ENCODE measurements around the gene SEPTIN2.
"Not testable (repeated sequence)": the region's sequence is repeated elsewhere in the genome, so short reads cannot be mapped to it uniquely, and the experiment has no call there.

The SEPTIN2 gene

DNA sequence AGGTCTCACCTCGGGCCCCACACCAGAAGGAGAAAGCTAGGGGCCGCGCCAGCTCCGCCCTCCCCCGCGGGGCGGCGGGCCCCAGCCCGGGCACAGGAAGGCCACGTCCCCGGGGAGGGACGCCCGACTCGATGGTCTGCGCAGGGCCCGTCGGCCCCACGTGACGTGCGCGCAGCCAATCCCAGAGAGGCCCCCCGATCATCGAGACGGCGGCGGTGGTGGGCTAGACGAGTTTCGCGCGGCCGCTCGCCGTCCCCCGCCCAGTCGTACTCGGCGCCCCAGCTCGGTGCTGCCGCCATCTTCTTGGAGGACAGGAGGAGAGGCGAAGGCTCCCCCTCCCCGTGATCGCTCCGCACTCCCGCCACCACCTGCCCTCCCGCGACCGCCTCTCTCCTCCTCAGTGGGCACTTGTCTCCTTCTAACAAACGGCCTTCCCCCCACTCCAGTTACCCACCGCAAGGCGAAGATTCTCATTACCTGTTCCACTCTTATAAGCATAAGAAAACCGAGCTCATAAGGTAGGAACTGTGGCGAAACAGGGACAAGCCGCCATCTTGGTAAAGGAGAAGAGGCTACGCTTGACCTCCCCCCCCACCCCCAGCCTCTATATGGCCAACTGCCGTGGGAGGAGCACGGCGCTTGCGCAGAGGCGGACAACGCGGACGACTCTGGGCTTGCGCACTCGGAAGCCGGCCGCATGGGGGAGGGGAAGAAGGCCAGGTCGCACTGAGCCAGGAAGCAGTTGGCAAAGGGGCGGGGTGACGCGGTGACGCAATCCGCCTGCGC is 439 bp upstream of the SEPTIN2 start, which contains the start of gene HDLBP:
Gene HDLBP, minus strand, starts transcription at position 580 of the 786 bp plus-strand sequence. CDS start 48,803 bp downstream, outside the sequence.
- peak; percentile 99 for DNase-seq

DNA sequence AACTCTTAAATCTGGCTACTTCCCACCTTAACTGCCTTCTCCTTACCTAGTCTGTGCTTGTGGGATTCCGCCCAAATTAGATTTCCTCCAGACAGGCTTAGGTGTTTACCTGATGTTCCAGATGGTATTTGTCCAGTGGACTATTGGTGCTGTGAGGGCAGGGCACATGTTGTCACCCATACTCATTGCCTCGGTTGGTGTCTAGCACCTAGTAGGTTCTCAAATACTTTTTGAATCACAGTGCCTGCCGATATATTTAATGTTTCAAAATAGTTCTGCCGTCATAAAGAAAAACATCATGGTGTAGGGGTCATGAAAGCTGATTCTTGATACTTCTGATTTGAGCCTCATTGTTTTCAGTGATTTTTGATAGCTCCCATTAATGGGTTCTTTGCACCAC is 1.1 kb downstream of the SEPTIN2 start:
- DNase-seq = no peak

DNA sequence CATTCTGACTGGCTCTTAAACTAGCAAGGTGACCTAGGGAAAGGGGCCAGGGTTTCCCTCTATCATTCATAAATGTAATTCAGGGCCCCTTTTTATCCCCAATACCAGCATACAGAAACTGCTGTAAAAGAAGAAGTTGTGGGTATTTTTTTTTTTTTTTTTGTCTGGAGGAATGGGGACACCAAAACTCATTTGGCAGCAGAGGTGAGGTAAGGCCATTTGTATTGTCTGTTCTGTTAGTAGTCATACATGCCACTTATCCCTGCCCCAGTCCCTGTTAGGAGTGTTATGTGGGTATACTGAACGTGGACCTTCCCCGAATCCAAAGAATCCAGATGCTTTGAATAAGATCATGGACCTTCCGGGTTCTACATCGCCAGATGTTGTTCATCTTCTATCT is 1.7 kb downstream of the SEPTIN2 start:
- peak; percentile 54 for DNase-seq

DNA sequence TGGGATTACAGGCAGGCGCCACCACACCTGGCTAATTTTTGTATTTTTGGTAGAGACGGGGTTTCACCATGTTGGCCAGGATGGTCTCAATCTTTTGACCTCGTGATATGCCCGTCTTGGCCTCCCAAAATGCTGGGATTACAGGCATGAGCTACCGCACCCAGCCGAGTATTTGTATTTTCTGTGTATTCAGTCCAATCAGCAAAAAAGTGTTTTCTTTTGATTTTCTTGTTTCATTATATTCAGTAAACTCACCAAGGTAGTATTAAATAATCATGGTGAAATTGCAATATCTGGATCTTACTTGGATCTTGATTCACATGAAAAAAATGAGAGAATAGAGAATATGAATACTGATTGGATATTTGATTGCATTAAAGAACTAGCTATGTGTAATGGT is 3.1 kb downstream of the SEPTIN2 start:
- DNase-seq = not testable (repeated sequence)

DNA sequence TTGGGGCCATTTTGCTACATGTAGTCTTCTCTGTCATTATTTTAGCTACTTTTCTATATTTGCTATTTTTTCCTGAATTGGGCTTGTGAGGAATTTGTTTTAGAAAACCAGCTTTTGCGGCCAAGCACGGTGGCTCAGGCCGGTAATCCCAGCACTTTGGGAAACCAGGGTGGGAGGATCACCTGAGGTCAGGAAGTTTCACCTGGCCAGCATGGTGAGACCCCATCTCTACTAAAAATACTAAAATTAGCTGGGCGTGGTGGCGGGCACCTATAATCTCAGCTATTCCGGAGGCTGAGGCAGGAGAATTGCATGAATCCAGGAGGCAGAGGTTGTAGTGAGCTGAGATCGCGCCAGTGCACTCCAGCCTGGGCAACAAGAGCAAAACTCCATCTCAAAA is 4.7 kb downstream of the SEPTIN2 start:
- DNase-seq = no peak

DNA sequence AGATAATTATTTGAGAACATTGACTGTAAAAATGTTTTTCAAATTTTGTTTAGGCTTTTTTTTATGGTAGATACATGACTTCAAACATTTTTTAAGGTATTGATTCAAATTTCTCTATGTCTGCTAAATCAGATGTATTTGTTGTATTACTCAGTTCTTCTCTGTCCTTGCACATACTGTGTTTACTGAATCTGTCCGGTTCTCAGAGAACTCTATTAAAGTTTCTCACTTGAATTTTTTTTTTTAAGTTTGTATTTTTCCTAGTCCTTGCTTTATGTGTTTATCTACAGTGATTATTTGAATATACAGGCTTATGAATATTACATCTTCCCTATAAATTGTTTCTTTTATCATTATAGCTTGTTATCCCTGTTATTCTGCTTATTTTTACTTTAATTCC is 5.3 kb downstream of the SEPTIN2 start:
- no peak for DNase-seq

DNA sequence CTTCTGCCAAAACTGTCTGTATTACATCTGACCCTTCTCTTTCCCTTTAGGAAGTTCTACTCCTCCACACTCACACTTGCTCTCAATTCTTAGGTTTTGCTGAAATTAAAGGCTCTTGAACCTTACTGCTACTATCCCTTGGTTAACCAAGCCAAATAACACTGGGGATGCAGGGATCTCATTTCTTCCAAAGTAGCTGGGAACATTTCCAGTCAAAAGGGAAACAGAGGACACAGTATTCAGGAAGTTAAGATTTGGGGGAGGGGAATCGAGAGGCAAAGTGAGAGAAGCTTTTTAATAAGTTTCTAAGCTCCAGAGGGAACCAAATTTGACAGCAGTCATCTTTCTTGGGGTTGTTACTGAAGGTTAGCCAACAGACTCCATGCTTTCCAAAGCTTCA is 6.2 kb downstream of the SEPTIN2 start:
- DNase-seq = no peak

DNA sequence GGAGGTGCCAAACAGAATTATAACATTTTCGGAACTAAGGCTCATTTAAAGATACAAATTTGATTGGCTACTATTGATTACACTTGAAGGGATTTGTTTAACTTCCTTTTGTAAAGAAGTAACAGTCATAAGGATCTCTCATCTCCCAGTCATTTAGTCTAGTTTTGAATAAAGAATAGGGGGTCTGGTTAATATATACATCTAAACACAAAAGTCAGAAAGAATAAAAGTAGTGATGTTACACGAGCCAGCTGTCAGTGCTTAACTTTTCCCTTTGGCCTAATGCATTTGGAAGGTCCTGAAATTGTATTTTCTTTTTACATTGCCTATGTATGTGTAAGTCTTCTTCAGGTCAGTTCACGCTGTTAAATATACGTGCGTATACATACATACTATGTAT is 8.1 kb downstream of the SEPTIN2 start:
- DNase-seq = no peak

DNA sequence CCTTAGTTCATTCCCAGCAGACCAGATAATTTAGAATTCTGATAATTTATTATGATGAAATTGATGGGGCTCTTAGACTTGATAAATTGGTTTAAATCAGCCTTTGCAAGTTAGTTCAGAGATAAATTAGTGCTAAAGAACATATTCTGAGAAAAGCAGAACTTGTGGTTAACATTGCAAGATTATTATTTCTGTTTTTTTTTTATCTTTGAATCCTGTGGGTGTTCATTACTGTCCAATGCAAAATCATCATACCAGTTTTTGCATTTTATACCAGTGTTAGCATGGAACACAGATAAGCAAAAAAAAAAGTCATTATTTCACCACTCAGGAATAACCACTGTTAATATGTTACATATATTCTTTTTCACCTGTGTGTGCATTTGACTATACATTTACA is 9.1 kb downstream of the SEPTIN2 start:
- peak; percentile 88 for DNase-seq

DNA sequence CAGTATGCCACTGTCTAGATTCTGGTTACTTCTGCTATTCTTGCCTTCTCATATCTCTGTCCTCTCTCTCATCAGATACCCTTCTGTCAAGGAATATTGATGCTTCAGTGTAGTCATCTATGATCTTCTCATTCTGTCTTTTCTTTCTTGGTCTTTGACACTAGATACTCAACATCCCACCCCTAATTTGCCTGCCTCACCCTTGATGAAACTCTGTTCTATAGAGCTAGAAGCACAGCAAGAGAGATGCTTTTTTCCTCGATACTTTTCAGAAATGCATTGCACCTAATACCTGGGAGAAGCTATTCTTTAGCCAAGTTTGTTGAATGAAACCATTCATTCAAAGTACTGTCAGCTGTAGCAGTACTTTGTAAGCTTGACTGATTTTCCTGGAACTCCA is 9.5 kb downstream of the SEPTIN2 start:
- no peak for DNase-seq

DNA sequence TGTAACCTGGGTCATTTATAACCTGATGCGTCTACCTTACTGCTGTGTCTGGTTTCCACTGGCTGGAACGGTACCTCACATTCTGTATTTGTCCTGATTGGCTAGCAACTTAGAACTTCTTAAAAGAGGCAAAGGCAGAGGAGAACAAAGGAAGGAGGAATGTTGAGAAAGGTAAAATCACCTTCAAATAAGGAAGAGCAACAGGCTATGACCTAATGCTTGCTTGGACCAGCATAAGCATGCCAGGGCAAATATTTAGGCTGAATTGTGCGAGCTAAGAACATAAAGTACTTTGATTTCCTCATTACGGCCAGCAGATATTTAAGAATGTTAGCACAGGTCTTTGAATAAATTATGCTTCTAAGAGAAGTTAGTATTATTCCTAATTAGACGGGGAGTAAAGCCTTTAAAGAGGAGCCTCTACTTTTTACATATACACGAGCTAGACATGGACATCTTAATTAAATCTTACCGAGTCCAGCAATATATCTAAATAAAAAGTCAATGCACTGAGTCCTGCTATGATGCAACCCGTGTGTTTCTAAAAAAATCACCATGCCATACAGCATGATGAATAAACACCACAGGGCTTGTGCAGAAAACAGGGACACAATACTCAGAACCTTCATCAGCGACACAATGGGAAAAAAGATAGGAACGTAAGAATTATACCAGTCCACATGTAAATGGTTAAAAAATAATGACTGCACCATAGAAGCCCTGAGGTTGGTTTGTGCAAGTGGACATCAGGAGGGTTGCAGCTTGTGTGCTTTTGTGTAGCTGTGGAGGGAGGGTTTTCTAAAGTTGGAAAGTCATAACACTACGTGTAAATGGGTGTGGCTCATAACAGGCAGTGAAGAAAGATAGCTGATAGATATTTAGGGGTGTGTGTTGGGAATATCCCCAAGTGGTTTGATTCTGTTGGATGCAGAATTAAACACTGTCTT is 14.2 kb downstream of the SEPTIN2 start:
- peak; percentile 24 for DNase-seq

DNA sequence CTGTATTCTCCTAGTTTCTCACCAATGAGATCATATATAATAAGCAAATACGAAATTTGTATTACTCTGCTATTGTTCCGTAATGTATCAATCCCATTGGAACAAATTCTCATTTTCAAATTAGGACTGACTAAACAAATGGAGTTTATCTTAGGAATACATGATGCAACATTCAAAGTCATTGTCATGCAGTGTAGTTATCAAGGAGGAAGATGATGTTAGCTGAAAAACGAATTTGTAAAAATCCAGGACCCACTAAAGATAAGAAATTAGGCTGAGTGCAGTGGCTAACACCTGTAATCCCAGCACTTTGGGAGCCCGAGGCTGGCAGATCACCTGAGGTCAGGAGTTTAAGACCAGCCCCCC is 14.9 kb downstream of the SEPTIN2 start:
- peak; percentile 24 for DNase-seq

DNA sequence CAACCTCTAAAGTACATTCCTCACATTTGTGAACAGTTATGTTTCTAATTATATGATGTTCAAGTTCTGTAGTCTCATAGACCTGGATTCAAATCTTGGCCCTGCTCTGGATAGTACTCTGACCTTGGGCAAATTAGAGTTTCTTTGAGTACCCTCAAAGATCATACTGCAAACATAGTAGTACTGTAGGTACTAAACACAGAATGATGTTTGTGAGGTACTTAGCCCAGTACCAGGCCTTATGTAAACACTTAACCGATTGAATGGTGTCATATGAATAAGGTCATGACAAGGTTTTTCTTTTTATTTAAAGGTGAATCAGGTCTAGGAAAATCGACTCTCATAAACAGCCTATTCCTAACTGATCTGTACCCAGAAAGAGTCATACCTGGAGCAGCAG is 19.1 kb downstream of the SEPTIN2 start:
- DNase-seq = no peak

DNA sequence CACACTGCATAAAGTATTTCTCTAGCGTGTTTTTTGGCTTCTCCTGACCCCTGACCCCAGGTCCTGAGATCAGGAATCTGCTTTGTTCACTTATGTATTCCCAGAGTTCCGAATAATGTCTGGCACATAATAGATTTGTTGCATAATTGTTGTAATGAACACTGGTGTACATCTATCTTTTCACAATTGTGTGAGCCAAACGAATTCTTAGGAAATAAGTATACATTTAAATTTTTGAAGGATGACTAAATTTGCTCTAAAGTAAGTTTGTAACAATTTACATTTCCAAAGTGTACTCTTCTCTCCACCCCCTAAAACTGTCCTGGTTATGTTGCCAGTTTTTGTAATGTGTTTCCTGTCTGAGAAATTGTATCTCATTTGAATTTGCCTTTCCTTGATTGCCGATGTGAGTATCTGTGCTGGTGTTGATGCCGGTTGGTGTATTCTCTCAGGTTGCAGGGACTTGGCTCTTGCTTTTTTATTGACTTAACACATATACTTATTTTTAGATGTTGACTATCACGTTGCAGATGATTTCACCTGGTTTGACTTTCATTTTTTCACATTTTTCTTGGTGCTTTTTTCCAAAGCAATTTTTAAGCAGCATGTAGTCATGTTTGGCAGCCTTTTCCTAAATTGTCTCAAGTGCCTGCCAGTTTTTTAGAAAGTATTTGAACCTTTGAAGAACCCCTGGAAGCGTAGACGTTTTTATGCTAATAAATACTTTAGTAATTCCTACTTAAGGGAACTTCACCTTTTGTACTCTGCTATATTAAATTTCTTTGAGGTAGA is 24.3 kb downstream of the SEPTIN2 start:
- DNase-seq = no peak

DNA sequence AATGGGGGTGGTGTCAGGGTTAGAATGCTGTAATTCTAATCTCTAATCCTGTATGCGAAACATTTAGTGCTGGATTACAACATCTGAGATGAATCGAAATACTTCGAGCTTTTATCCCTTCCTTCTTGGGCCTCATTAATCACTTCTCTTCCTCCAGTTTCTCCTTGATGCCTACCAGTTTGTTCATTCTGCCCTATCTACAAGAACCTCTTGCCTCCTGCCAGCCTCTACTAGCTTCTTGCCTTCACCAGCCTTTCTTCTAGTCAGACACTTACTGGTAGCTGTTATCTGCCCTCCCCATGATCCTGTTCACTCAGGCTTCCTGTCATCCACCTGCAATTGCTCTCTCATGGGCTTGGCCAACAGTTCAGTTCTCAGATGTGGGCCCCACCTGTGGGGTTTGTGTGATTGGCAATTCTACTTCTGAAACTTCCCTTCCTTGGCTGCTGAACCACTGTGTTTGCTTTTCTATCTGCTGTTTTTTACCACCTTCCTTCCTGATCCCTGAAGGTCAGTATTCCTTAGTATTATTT is 25.0 kb downstream of the SEPTIN2 start:
- no peak for DNase-seq

DNA sequence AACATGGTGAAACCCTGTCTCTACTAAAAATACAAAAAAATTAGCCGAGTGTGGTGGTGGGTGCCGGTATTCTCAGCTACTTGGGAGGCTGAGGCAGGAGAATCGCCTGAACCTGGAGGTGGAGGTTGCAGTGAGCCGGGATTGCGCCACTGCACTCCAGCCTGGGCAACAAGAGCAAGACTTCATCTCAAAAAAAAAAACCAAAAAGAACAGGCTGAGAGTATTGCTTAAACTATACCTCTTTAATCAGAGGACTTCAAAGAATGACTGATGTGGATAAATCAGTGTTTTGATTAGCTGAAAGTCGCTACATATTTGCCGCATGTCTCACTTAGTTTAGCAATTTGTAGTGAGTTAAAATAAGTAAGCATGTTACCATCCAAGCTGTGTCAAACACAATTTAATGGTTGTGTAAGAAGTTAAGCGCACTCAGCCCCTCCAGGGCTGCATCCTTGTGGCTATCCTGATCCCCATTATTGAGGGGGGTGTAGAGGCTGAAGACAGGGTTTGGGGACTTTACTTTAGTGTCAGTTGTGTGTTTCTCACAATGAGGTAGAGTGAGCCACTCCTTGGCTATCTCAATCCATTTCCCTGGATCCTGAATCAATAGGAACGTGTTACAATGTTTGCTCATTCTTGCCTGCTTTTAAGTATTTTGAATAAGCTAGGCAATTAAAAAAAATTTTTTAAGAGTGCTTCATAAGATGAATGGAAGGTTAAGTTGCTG is 29.4 kb downstream of the SEPTIN2 start:
- DNase-seq = no peak

DNA sequence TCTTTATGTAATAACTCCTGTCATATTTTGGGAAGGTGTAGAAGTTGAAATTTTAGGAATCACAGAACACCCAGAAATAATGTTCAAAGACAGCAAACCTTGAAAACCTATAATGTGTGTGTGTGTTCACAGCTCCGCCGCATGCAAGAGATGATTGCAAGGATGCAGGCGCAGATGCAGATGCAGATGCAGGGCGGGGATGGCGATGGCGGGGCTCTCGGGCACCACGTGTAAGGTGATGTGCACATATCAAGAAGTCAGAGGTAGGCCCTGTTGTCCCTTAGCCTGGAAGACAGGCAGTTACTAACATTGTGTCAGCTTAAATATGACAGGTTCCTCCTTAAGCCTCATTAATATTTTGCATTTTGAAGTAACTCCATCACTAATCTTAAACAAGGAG is 34.2 kb downstream of the SEPTIN2 start:
- DNase-seq = no peak

DNA sequence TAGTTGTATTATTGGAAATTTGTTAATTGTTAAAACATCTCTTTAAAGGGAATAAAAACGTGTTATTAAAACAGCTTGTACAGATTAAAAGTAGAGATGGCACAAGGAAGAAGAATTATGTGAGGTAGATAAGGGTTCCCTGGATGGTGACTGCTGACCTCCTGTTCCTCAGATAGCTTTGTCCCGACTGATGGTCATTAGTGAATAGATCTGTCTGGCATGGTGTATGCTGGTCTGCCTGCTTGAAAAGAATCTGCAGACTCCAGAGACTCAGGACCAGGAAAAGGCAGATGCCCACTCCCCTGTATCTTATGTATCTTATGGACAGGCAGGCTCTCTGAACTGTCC is 34.8 kb downstream of the SEPTIN2 start:
- no peak for DNase-seq

DNA sequence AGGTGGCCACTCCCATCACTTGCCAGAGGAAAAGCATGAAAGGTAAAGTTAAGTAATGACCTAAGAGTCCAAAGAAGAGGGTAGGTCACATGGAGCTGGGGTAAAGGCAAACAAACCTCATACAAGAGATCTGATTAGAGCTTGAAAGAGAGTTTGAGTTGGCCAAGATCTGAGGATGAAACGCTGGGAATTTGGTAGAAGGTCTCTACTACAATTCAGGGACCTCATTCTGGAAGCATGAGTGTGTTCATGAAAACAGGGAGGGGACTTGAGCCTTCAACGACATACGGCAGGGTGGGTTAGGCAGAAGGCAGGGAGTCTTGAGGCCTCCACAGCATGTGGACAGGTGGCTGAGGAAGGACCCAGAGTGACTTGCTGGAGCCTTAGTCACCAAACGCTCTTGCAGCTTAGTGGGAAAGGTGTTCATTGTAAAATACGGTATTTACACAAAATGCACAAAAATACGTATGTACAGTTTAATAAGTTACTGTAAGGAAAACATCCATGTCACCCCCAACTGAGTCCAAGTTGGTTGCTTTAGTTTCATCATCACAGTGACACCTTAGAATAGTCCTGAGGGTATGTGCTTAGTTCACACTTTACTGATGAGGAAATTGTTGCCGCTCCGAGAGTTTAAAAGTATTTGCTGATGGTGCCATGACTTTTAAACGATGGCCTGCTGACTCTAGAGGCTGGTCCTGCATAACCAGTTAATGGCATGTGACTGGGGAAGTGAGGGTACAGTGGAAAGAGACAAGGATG is 35.3 kb downstream of the SEPTIN2 start:
- no peak for DNase-seq

DNA sequence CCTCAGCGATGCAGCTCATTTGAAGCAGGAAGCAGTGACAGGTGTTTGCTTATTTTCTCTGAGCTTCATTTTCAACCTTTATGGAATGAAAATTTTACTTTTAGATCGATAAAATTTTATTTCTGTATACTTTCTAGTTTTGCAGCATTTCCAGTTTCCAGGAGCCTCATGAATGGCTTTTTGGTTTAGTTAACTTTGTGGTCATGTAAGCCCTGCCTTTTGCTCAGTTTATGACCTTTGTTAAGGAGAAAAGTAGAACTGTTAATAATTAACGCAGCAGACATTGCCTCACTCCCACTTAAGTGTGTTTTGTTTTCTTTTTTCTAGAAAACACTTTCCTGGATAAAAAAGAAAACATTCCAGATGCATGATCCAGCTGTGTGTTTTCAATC is 35.9 kb downstream of the SEPTIN2 start:
- DNase-seq = no peak

DNA sequence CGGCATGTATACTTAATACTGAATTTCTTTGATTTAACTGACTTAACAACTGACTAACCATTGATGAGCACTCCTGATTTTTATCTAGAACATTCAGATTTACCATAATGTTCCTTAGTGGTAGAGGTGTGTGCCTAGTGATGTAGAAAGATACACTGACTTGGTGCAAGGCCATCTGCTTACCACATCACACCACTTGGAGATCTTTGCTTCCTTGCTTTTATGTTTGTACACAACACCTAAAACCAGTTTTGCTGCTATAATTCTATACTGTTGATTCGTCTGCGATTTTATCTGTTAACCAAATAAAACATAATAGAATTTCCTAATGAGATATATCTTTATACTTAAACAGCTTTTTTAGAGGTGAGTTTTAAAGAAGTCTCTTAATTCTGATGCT is 36.5 kb downstream of the SEPTIN2 start:
- no peak for DNase-seq

All from OCI-M1 (cell line).